Activated CD8-positive, alpha-beta memory T cell treated with anti-CD3 and anti-CD28 coated beads for 4 hours (primary cell): ENCODE results near the gene ADAMTS7.
"Not testable (repeated sequence)": the region's sequence is repeated elsewhere in the genome, so short reads cannot be mapped to it uniquely, and the experiment has no call there.

Source experiments
- DNase-seq, 2 donors: peaks; one replicate each; pipeline ENCODE4 v3.0.0-alpha.2; 2020; ENCODE audit warnings: low read depth in 2 of 2

The ADAMTS7 gene

GRCh38 chr15:78831229-78832207, 20.3 kb upstream of the ADAMTS7 start:
- DNase-seq: no peak

- no peak for DNase-seq
Measured at GRCh38 chr15:78830514-78831228, 19.4 kb upstream of the ADAMTS7 start.

GRCh38 chr15:78828920-78829319, 17.7 kb upstream of the ADAMTS7 start:
- no peak for DNase-seq

- no peak for DNase-seq
Measured at GRCh38 chr15:78822514-78822913, 11.2 kb upstream of the ADAMTS7 start.

GRCh38 chr15:78811825-78812183, 540 bp upstream of the ADAMTS7 start:
- no peak for DNase-seq

- DNase-seq: no peak
Measured at GRCh38 chr15:78810362-78811123, 721 bp downstream of the ADAMTS7 start.

GRCh38 chr15:78810003-78810361, 1.3 kb downstream of the ADAMTS7 start:
- no peak for DNase-seq

GRCh38 chr15:78808550-78808949, 2.7 kb downstream of the ADAMTS7 start:
- no peak for DNase-seq

- no peak for DNase-seq
Measured at GRCh38 chr15:78807359-78807758, 3.9 kb downstream of the ADAMTS7 start.

- no peak for DNase-seq
Measured at GRCh38 chr15:78804391-78804792, 6.9 kb downstream of the ADAMTS7 start.

- DNase-seq: no peak
Measured at GRCh38 chr15:78800806-78801205, 10.5 kb downstream of the ADAMTS7 start.

GRCh38 chr15:78800189-78800588, 11.1 kb downstream of the ADAMTS7 start:
- no peak for DNase-seq

- DNase-seq: not testable (repeated sequence)
Measured at GRCh38 chr15:78799102-78799501, 12.2 kb downstream of the ADAMTS7 start.

GRCh38 chr15:78798355-78798754, 12.9 kb downstream of the ADAMTS7 start:
- DNase-seq: not testable (repeated sequence)

- no peak for DNase-seq
Measured at GRCh38 chr15:78797951-78798350, 13.3 kb downstream of the ADAMTS7 start.

- no peak for DNase-seq
Measured at GRCh38 chr15:78796510-78796909, 14.8 kb downstream of the ADAMTS7 start.

GRCh38 chr15:78795043-78795442, 16.2 kb downstream of the ADAMTS7 start:
- DNase-seq: no peak

GRCh38 chr15:78794446-78794845, 16.8 kb downstream of the ADAMTS7 start:
- not testable (repeated sequence) for DNase-seq

GRCh38 chr15:78791357-78791756, 19.9 kb downstream of the ADAMTS7 start:
- no peak for DNase-seq

GRCh38 chr15:78790027-78790426, 21.2 kb downstream of the ADAMTS7 start:
- no peak for DNase-seq

GRCh38 chr15:78789615-78790014, 21.6 kb downstream of the ADAMTS7 start:
- DNase-seq: no peak

- no peak for DNase-seq
Measured at GRCh38 chr15:78788016-78788660, 23.1 kb downstream of the ADAMTS7 start.
